GM18867 (cell line): ENCODE measurements around the gene ZNF219.
A peak's percentile ranks its signal among the peaks of the same experiment; 100 is the strongest.

Experiments
- ATAC-seq: cut with Tn5 transposase; IDR thresholded peaks from one replicate; pipeline ENCODE4 v1.9.1; 2021; ENCODE audit warnings: mild to moderate bottlenecking, moderate library complexity; ENCODE audit not compliant: unreplicated experiment

ZNF219 gene

GRCh38 chr14:21102521-21103410, 4.3 kb upstream of the ZNF219 start:
- ATAC-seq, result no peak

GRCh38 chr14:21101802-21102413, 3.5 kb upstream of the ZNF219 start:
- ATAC-seq, result no peak

- ATAC-seq, result no peak
Observed at GRCh38 chr14:21100931-21101330, 2.5 kb upstream of the ZNF219 start, which contains the start of gene TMEM253. Gene TMEM253 (plus strand): TSS chr14:21101066. CDS start chr14:21101344, 278 bp downstream.

GRCh38 chr14:21099596-21099985, 1.1 kb upstream of the ZNF219 start:
- no peak for ATAC-seq

- ATAC-seq, result no peak
Observed at GRCh38 chr14:21098892-21099595, 589 bp upstream of the ZNF219 start.

- ATAC-seq, result no peak
Observed at GRCh38 chr14:21097636-21098075, 799 bp downstream of the ZNF219 start.

- ATAC-seq, result no peak
Observed at GRCh38 chr14:21096978-21097635, 1.3 kb downstream of the ZNF219 start.

- no peak for ATAC-seq
Observed at GRCh38 chr14:21096438-21096837, 2.0 kb downstream of the ZNF219 start.

- ATAC-seq, result no peak
Observed at GRCh38 chr14:21095430-21096205, 2.8 kb downstream of the ZNF219 start.

- no peak for ATAC-seq
Observed at GRCh38 chr14:21093769-21094681, 4.4 kb downstream of the ZNF219 start.

GRCh38 chr14:21093018-21093417, 5.4 kb downstream of the ZNF219 start:
- no peak for ATAC-seq

- ATAC-seq, result peak; percentile 89
Observed at GRCh38 chr14:21092273-21093011, 6.0 kb downstream of the ZNF219 start.

GRCh38 chr14:21091821-21092272, 6.6 kb downstream of the ZNF219 start:
- ATAC-seq, result no peak

- ATAC-seq, result no peak
Observed at GRCh38 chr14:21090940-21091663, 7.4 kb downstream of the ZNF219 start.

- ATAC-seq, result no peak
Observed at GRCh38 chr14:21090194-21090939, 8.1 kb downstream of the ZNF219 start.

- no peak for ATAC-seq
Observed at GRCh38 chr14:21089877-21090193, 8.6 kb downstream of the ZNF219 start.

- ATAC-seq, result no peak
Observed at GRCh38 chr14:21089271-21089670, 9.2 kb downstream of the ZNF219 start.
